A549 (cell line): ENCODE measurements around the gene UVSSA. TPM values are rescaled to one million over a fixed set of nuclear protein-coding genes. Genes with fewer than 3 reads are reported as not detected.

Experiments used
- ATAC-seq, 2 experiments: fragments of 200-7000 bp in 1 of 2; fragments of >200 bp in 1 of 2; cut with Nextera tagmentation in 1 of 2; cut with Tn5 transposase in 1 of 2; 3 replicates each; pipeline versions ENCODE4 v1.8.0 to v1.9.1; 2018 to 2020; ENCODE audit warnings: mild to moderate bottlenecking in 1 of 2, moderate library complexity in 1 of 2
- CTCF ChIA-PET: fragments of 300-600 bp; sonication (Branson Sonifier 250); formaldehyde crosslinking; extraction: SDS; loops from one replicate; lab custom pipeline; 2021; ENCODE audit warnings: antibody characterized with exemption, inconsistent platforms; lab: Yijun Ruan, JAX
- POLR2A ChIA-PET: fragments of 350-600 bp; formaldehyde crosslinking; extraction: SDS; loops from one replicate; lab custom pipeline; 2021; ENCODE audit warnings: antibody characterized with exemption, inconsistent platforms; lab: Yijun Ruan, JAX
- DNase-seq, 2 experiments: peaks; one replicate each; pipeline versions ENCODE4 v3.0.0 to v3.0.0-alpha.2; 2011 to 2016; ENCODE audit warnings: low read depth in 1 of 2, low spot score in 1 of 2
- FAIRE-seq: peaks from 2 replicates; lab custom pipeline; 2011; peaks lifted over from hg19 to GRCh38; lab: Jason Lieb, UNC
- H3K27ac ChIP-seq, 2 experiments: fragments of >200 bp; sonication (Bioruptor Twin); formaldehyde crosslinking; 3 replicates each; pipeline ENCODE4 v1.5.1; 2016 to 2017
- H3K4me1 ChIP-seq: fragments of >200 bp; sonication (Bioruptor Twin); formaldehyde crosslinking; 3 replicates; pipeline ENCODE4 v1.6.1; 2016
- H3K4me2 ChIP-seq: fragments of >200 bp; sonication (Bioruptor Twin); formaldehyde crosslinking; 3 replicates; pipeline ENCODE4 v1.6.1; 2016
- H3K4me3 ChIP-seq: fragments of >200 bp; sonication (Bioruptor Twin); formaldehyde crosslinking; 3 replicates; pipeline ENCODE4 v1.5.1; 2016
- H3K9me3 ChIP-seq: fragments of >200 bp; sonication (Bioruptor Twin); formaldehyde crosslinking; 3 replicates; pipeline ENCODE4 v1.6.1; 2016
- CBX2 ChIP-seq: fragments of 200-600 bp; sonication (generic); IDR thresholded peaks from 2 replicates; pipeline ENCODE4 v1.6.1; 2016; ENCODE audit warnings: low read depth, mild to moderate bottlenecking, borderline replicate concordance
- CHD4 ChIP-seq: fragments of 200-600 bp; sonication (generic); IDR thresholded peaks from 2 replicates; pipeline ENCODE4 v1.6.1; 2016; ENCODE audit warnings: antibody characterized with exemption, mild to moderate bottlenecking, borderline replicate concordance
- E2F6 ChIP-seq: IDR thresholded peaks from 2 replicates; pipeline ENCODE4 v1.6.1; 2012; ENCODE audit warnings: low read depth, borderline replicate concordance
- EHF ChIP-seq: fragments of 250-450 bp; sonication (Bioruptor Pico); IDR thresholded peaks from 2 replicates; pipeline ENCODE4 v1.5.0; 2020; ENCODE audit warnings: mild to moderate bottlenecking
- EP300 ChIP-seq, 2 experiments: fragments of >200 bp; sonication (Bioruptor Twin); formaldehyde crosslinking; IDR thresholded peaks; 2 replicates in 1 of 2; 3 replicates in 1 of 2; pipeline ENCODE4 v1.6.1; 2016 to 2017
- GATA3 ChIP-seq: IDR thresholded peaks from 2 replicates; pipeline ENCODE4 v1.6.1; 2012; ENCODE audit warnings: borderline replicate concordance
- HES2 ChIP-seq: fragments of >200 bp; sonication (Bioruptor Twin); formaldehyde crosslinking; IDR thresholded peaks from 2 replicates; pipeline ENCODE4 v1.6.1; 2016
- HOXA7 ChIP-seq: fragments of 250-450 bp; sonication (Bioruptor Pico); IDR thresholded peaks from 2 replicates; pipeline ENCODE4 v1.5.0; 2020; ENCODE audit warnings: mild to moderate bottlenecking, moderate library complexity
- HOXB13 ChIP-seq: fragments of 250-450 bp; sonication (Bioruptor Pico); IDR thresholded peaks from 2 replicates; pipeline ENCODE4 v1.5.0; 2020; ENCODE audit warnings: low read depth, mild to moderate bottlenecking, moderate library complexity
- JUN ChIP-seq, 2 experiments: fragments of >200 bp; sonication (Bioruptor Twin); formaldehyde crosslinking; IDR thresholded peaks; 2 replicates in 1 of 2; 3 replicates in 1 of 2; pipeline ENCODE4 v1.6.1; 2016 to 2017
- NFE2L2 ChIP-seq: fragments of 150-350 bp; conservative IDR thresholded peaks from 2 replicates; pipeline ENCODE4 v1.6.1; 2014; ENCODE audit warnings: low read length
- PHF8 ChIP-seq: fragments of 200-600 bp; sonication (generic); IDR thresholded peaks from 2 replicates; pipeline ENCODE4 v1.6.1; 2016; ENCODE audit warnings: low read depth, mild to moderate bottlenecking, antibody characterized with exemption, moderate library complexity, borderline replicate concordance
- POLR2AphosphoS2 ChIP-seq: conservative IDR thresholded peaks from 2 replicates; pipeline ENCODE4 v1.6.1; 2012; ENCODE audit warnings: low read length, improper control_type of control experiment, inconsistent platforms
- RARB ChIP-seq: fragments of 250-450 bp; sonication (Bioruptor Pico); IDR thresholded peaks from 2 replicates; pipeline ENCODE4 v1.8.0; 2021; ENCODE audit warnings: mild to moderate bottlenecking, moderate library complexity
- RCOR1 ChIP-seq: fragments of 150-350 bp; IDR thresholded peaks from 2 replicates; pipeline ENCODE4 v1.6.1; 2014; ENCODE audit warnings: antibody characterized with exemption, low read length, low read depth
- REST ChIP-seq: fragments of 200-600 bp; sonication (generic); IDR thresholded peaks from 2 replicates; pipeline ENCODE4 v1.6.1; 2016; ENCODE audit warnings: antibody characterized with exemption, mild to moderate bottlenecking, moderate library complexity
- WGBS: methylation state at CpG from one replicate; pipeline ENCODE4 v1.1.6; 2017; ENCODE audit errors: missing lambda C conversion rate; 5-methylcytosine and 5-hydroxymethylcytosine counted together
- polyA plus RNA-seq, 4 experiments: library from polyadenylated mRNA; depleted of rRNA in 3 of 4; stranded (reverse); fragments of >200 nt; fragmentation: RNase III in 1 of 4; extraction: RNeasy Plus Mini Kit Qiagen cat#74134 plus additional on column Dnase treatment in 1 of 4; gene quantifications; 2 replicates in 3 of 4; 3 replicates in 1 of 4; pipeline ENCODE4 v1.2.3, GENCODE V29; 2011 to 2017
- TF ChIP-seq, protein P1 (sequence below): IDR thresholded peaks from 2 replicates; pipeline ENCODE4 v1.6.1; 2012

Gene UVSSA
- polyA plus RNA-seq, 2 of the 4 experiments (the other 2 are of a cell fraction): 4.5 to 6.9 TPM

GRCh38 chr4:1401409-1402020 lies 54.5 kb downstream of the UVSSA start:
- DNase-seq (no peak), FAIRE-seq (no peak), ATAC-seq (peak; percentile 31 to 48; a peak in 5 of 6 replicates)
- WGBS: 50% methylated on average over 4 of the region's 18 CpGs
- no peaks in the 10 kb centered on the region for H3K4me1 ChIP-seq
- H3K9me3 ChIP-seq: no peaks in the 10 kb centered on the region; the same call in 1 of the 3 replicates
- TF ChIP-seq RCOR1 (no peak), CHD4 (no peak), RARB (CRISPR knock-in tag) (no peak), REST (no peak), EHF (CRISPR knock-in tag) (no peak), EP300 (IDR thresholded peaks at IDR 0.05) (no peak)
- ChIA-PET CTCF (interaction anchor here (1.3 to 1.4 kb wide), 2 partner anchors 10 to 116 kb away, joined by 3 read pairs; no protein-coding TSS in a partner anchor), POLR2A (no interaction called here)
- no peak overlapping the region for H3K4me3 ChIP-seq
- no peak overlapping the region for H3K4me2 ChIP-seq
- H3K27ac ChIP-seq: no peak overlapping the region

GRCh38 chr4:1402021-1402515 lies 55.1 kb downstream of the UVSSA start:
- H3K4me1 ChIP-seq: no peaks in the 10 kb centered on the region
- DNase-seq (no peak), FAIRE-seq (no peak), ATAC-seq (no peak)
- H3K4me2 ChIP-seq: no peak overlapping the region
- POLR2A ChIA-PET: no interaction called here
- CTCF ChIA-PET: no interaction called here
- TF ChIP-seq GATA3: no peak
- no peak for TF ChIP-seq CBX2
- TF ChIP-seq HOXA7: no peak
- no peak for TF ChIP-seq RARB (CRISPR knock-in tag)
- no peak for TF ChIP-seq POLR2AphosphoS2
- TF ChIP-seq NFE2L2: no peak
- TF ChIP-seq, protein P1, sequence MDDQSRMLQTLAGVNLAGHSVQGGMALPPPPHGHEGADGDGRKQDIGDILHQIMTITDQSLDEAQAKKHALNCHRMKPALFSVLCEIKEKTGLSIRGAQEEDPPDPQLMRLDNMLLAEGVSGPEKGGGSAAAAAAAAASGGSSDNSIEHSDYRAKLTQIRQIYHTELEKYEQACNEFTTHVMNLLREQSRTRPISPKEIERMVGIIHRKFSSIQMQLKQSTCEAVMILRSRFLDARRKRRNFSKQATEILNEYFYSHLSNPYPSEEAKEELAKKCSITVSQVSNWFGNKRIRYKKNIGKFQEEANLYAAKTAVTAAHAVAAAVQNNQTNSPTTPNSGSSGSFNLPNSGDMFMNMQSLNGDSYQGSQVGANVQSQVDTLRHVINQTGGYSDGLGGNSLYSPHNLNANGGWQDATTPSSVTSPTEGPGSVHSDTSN: no peak
- TF ChIP-seq HES2: no peak
- TF ChIP-seq PHF8: no peak
- no peak for TF ChIP-seq E2F6
- no peak for TF ChIP-seq JUN (IDR thresholded peaks at IDR 0.05)
- TF ChIP-seq HOXB13 (CRISPR knock-in tag): no peak
- H3K4me3 ChIP-seq: no peak overlapping the region
- H3K27ac ChIP-seq: no peak overlapping the region
- 35% methylated on average over 7 of the region's 24 CpGs for WGBS
- H3K9me3 ChIP-seq: no peaks in the 10 kb centered on the region; the same call in 1 of the 3 replicates
